ENCODE measurements around the gene BNC1. TPM values are rescaled to one million over a fixed set of nuclear protein-coding genes. Genes with fewer than 3 reads are reported as not detected.

Gene BNC1
- total RNA-seq, 1 experiment from 2014 or later, result not detected

Other genes starting within 250 kb of the BNC1 start
- gene BTBD1, start 217.4 kb downstream of the BNC1 start, total RNA-seq (2014; rRNA removed; shearing (Covaris generic)), result 76.5 and 83.7 TPM in 2 replicates
- 4.1 and 5.4 TPM in 2 replicates for gene TM6SF1, start 177.0 kb downstream of the BNC1 start, total RNA-seq (2014; rRNA removed; shearing (Covaris generic))
- 71.6 and 75.2 TPM in 2 replicates for gene HDGFL3, start 76.8 kb downstream of the BNC1 start, total RNA-seq (2014; rRNA removed; shearing (Covaris generic))
- not detected in 2 replicates for gene SH3GL3, start 162.7 kb upstream of the BNC1 start, total RNA-seq (2014; rRNA removed; shearing (Covaris generic))